Transverse colon (tissue), 4 donors: ENCODE data around the gene ERMP1. TPM values are rescaled to one million over a fixed set of nuclear protein-coding genes. Genes with fewer than 3 reads are reported as not detected.

Experiments
- DNase-seq: peaks from one replicate; pipeline ENCODE4 v3.0.0-alpha.2; 2019
- H3K27ac ChIP-seq, 4 donors: fragments of 200-600 bp; sonication (generic); 2 replicates each; pipeline ENCODE4 v1.5.1; 2016 to 2018; ENCODE audit warnings: inconsistent platforms in 4 of 4
- H3K27me3 ChIP-seq: fragments of 200-600 bp; sonication (generic); 2 replicates; pipeline ENCODE4 v1.5.1; 2017; ENCODE audit warnings: inconsistent platforms
- H3K36me3 ChIP-seq, 4 donors: fragments of 200-600 bp; sonication (generic); 2 replicates each; pipeline ENCODE4 v1.5.1; 2017 to 2019; ENCODE audit warnings: inconsistent platforms in 4 of 4
- H3K4me1 ChIP-seq, 4 donors: fragments of 200-600 bp; sonication (generic); 2 replicates each; pipeline ENCODE4 v1.5.1; 2017 to 2020; ENCODE audit warnings: inconsistent platforms in 4 of 4
- H3K4me3 ChIP-seq, 4 donors: fragments of 200-600 bp; sonication (generic); 1 replicate in 1 of 4; 2 replicates in 3 of 4; pipeline versions ENCODE4 v1.5.1 to v1.6.1; 2017 to 2019; ENCODE audit warnings: inconsistent platforms in 4 of 4
- H3K9me3 ChIP-seq, 2 donors: fragments of 200-600 bp; sonication (generic); 2 replicates each; pipeline ENCODE4 v1.5.1; 2017 to 2019; ENCODE audit warnings: inconsistent platforms in 2 of 2
- EP300 ChIP-seq: sonication (generic); formaldehyde crosslinking; IDR thresholded peaks from one replicate; pipeline ENCODE4 v1.6.1; 2017; ENCODE audit warnings: antibody characterized with exemption, low read depth
- POLR2A ChIP-seq: fragments of 450-650 bp; IDR thresholded peaks from one replicate; pipeline ENCODE4 v1.6.1; 2016; ENCODE audit warnings: antibody characterized with exemption, mild to moderate bottlenecking, moderate library complexity
- POLR2AphosphoS5 ChIP-seq, 3 donors: sonication (generic); formaldehyde crosslinking; IDR thresholded peaks; one replicate each; pipeline ENCODE4 v1.6.1; 2016; ENCODE audit warnings: antibody characterized with exemption in 3 of 3
- WGBS, 2 donors: methylation state at CpG; one replicate each; pipeline ENCODE4 v1.1.5; 2018; ENCODE audit warnings: low coverage in 1 of 2; 5-methylcytosine and 5-hydroxymethylcytosine counted together
- in situ Hi-C, 4 donors: fragments of 200-750 bp; cut with MboI; loops; one replicate each; pipeline versions ENCODE4 v1.15.0 to v1.15.1; 2017; ENCODE audit warnings: low sequenced_read_pairs in 3 of 4, low pct_ligation_motif_present in 1 of 4, low pct_unique_long_range_greater_than_20kb in 1 of 4
- intact Hi-C: fragments of 100-400 bp; cut with DNase I; formaldehyde crosslinking; loops from one replicate; pipeline ENCODE4 v1.15.1; 2023; ENCODE audit warnings: low total_unique reads
- total RNA-seq, 4 donors: library from RNA; depleted of rRNA; stranded (reverse); fragments of >200 nt; gene quantifications; one replicate each; pipeline ENCODE4 v1.1.0, GENCODE V29; 2016
- TF ChIP-seq, protein P1 (sequence below), 5 experiments: fragments of 200-600 bp in 3 of 5; fragments of 450-650 bp in 2 of 5; sonication (generic) in 3 of 5; IDR thresholded peaks; 1 replicate in 2 of 5; 2 replicates in 3 of 5; pipeline ENCODE4 v1.5.1; 2016 to 2017; ENCODE audit warnings: antibody characterized with exemption in 5 of 5, inconsistent platforms in 3 of 5, mild to moderate bottlenecking in 2 of 5, moderate library complexity in 1 of 5

Gene ERMP1
- total RNA-seq, 4 donors from 2014 or later: 33.3 to 46.2 (median 34.8) TPM

DNA sequence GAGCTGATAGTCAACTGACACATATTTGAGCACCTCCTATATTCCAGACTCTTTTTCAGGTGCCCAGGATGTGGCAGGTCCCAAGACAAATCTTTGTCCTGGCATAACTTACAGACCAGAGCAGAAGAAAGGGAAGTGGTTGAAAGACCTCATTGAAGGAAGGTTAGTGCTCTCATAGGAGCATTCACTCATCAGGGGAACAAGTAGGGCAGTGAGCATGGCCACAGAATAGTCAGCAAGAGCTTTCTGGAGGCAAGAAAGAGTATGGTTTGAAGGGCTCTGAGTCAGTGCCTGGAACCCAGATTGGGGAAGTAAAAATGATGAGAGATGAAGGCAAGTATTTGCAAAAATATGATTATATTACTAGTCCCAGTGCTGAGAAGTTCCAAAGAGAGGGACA is 25.0 kb upstream of the ERMP1 start:
- in situ Hi-C loops (no loop called here), intact Hi-C loops (no loop called here)
- no peaks in the 10 kb centered on the region for H3K27me3 ChIP-seq
- TF ChIP-seq, protein P1, sequence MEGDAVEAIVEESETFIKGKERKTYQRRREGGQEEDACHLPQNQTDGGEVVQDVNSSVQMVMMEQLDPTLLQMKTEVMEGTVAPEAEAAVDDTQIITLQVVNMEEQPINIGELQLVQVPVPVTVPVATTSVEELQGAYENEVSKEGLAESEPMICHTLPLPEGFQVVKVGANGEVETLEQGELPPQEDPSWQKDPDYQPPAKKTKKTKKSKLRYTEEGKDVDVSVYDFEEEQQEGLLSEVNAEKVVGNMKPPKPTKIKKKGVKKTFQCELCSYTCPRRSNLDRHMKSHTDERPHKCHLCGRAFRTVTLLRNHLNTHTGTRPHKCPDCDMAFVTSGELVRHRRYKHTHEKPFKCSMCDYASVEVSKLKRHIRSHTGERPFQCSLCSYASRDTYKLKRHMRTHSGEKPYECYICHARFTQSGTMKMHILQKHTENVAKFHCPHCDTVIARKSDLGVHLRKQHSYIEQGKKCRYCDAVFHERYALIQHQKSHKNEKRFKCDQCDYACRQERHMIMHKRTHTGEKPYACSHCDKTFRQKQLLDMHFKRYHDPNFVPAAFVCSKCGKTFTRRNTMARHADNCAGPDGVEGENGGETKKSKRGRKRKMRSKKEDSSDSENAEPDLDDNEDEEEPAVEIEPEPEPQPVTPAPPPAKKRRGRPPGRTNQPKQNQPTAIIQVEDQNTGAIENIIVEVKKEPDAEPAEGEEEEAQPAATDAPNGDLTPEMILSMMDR (IDR thresholded peaks at IDR 0.05): no peak
- TF ChIP-seq POLR2AphosphoS5 (IDR thresholded peaks at IDR 0.05) (no peak), POLR2A (no peak), EP300 (no peak)
- no peak for DNase-seq
- no peak overlapping the region for H3K27ac ChIP-seq
- no peaks in the 10 kb centered on the region for H3K36me3 ChIP-seq
- peaks cover 0 to 15% (median 3%) of the 10 kb centered on the region in 4 donors for H3K4me1 ChIP-seq
- no peaks in the 10 kb centered on the region for H3K9me3 ChIP-seq
- H3K4me3 ChIP-seq: no peak overlapping the region

DNA sequence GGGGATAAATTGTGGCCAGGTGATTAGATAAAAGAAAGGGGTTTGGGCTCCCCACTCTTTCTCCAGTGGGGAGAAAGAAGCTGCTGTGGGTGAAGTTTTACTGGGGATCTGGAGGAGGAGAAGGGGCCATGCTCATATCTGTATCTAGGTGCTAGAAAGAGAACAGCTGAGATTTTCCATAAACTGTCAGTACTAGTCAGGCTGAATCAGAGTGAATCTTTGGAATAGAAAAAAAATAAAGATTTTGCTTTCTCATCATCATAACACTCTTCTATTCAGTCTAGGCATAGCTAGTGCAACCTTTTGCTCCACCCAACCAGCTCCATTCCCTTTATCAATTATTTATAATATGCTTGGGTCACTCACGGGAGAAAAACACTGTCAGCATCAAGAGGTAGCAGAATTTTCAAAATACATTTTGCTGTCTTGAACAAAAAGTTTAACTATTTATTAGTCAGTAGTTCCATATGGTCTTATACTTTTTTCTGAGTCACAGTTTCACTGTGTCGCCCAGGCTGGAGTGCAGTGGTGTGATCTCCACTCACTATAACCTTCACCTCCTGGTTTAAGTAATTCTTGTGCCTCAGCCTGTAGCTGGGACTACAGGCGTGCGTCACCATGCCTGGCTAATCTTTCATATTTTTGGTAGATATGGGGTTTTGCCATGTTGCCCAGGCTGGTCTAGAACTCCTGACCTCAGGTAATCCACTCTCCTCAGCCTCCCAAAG is 21.3 kb upstream of the ERMP1 start:
- Histone ChIP-seq H3K4me3 (no peak overlapping the region), H3K4me1 (peaks cover 0 to 17% (median 5%) of the 10 kb centered on the region in 4 donors), H3K27ac (no peak overlapping the region), H3K36me3 (no peaks in the 10 kb centered on the region), H3K27me3 (no peaks in the 10 kb centered on the region), H3K9me3 (no peaks in the 10 kb centered on the region)
- TF ChIP-seq POLR2A (no peak), POLR2AphosphoS5 (IDR thresholded peaks at IDR 0.05) (no peak), EP300 (no peak)
- TF ChIP-seq, protein P1 (IDR thresholded peaks at IDR 0.05): no peak
- no peak for DNase-seq
- 72 to 89% methylated on average over 4 of the region's 4 CpGs for WGBS, 2 donors
- intact Hi-C loops: no loop called here
- in situ Hi-C loops: no loop called here

- in situ Hi-C loops: no loop called here
- 62 to 63% methylated on average over 2 to 3 of the region's 3 CpGs for WGBS, 2 donors
Observed at GRCh38 chr9:5853617-5854016, 20.7 kb upstream of the ERMP1 start.

GRCh38 chr9:5852987-5853386 is 20.1 kb upstream of the ERMP1 start:
- Histone ChIP-seq H3K27me3 (no peaks in the 10 kb centered on the region), H3K4me3 (no peak overlapping the region), H3K4me1 (peaks cover 0 to 17% (median 5%) of the 10 kb centered on the region in 4 donors), H3K27ac (no peak overlapping the region), H3K36me3 (no peaks in the 10 kb centered on the region), H3K9me3 (no peaks in the 10 kb centered on the region)
- 71 to 72% methylated on average over 1 of the region's 1 CpG for WGBS, 2 donors
- TF ChIP-seq EP300 (no peak), POLR2A (no peak), POLR2AphosphoS5 (IDR thresholded peaks at IDR 0.05) (no peak)
- TF ChIP-seq, protein P1 (IDR thresholded peaks at IDR 0.05): no peak
- DNase-seq: no peak
- in situ Hi-C loops: no loop called here
- intact Hi-C loops: no loop called here

More at GRCh38 chr9:5853617-5854016, 20.7 kb upstream of the ERMP1 start:
- peaks cover 0 to 17% (median 5%) of the 10 kb centered on the region in 4 donors for H3K4me1 ChIP-seq
- TF ChIP-seq, protein P1 (IDR thresholded peaks at IDR 0.05): no peak
- TF ChIP-seq POLR2A (no peak), POLR2AphosphoS5 (IDR thresholded peaks at IDR 0.05) (no peak)
- intact Hi-C loops: no loop called here
- H3K36me3 ChIP-seq: no peaks in the 10 kb centered on the region
- no peaks in the 10 kb centered on the region for H3K27me3 ChIP-seq
- DNase-seq: no peak
- no peaks in the 10 kb centered on the region for H3K9me3 ChIP-seq
- no peak overlapping the region for H3K27ac ChIP-seq
- no peak overlapping the region for H3K4me3 ChIP-seq
